ENCODE data around the gene MCM3.

MCM3 gene

GRCh38 chr6:52245425-52245824 is 39.1 kb downstream of the MCM3 start:
- no peak for DNase-seq

- DNase-seq, result no peak
Measured at GRCh38 chr6:52244400-52244799, 40.1 kb downstream of the MCM3 start, which contains the start of gene IL17F. Gene IL17F (minus strand): TSS chr6:52244500. CDS start chr6:52244429, 71 bp downstream.

GRCh38 chr6:52243282-52243893 is 41.2 kb downstream of the MCM3 start:
- no peak for DNase-seq

- no peak for DNase-seq
Measured at GRCh38 chr6:52241819-52242218, 42.7 kb downstream of the MCM3 start.

GRCh38 chr6:52233975-52234823 is 50.3 kb downstream of the MCM3 start:
- peak; percentile 1 for DNase-seq

GRCh38 chr6:52233005-52233404 is 51.5 kb downstream of the MCM3 start:
- DNase-seq, result no peak

GRCh38 chr6:52231406-52232127 is 53.0 kb downstream of the MCM3 start:
- no peak for DNase-seq

GRCh38 chr6:52230685-52231084 is 53.9 kb downstream of the MCM3 start:
- DNase-seq, result no peak

- no peak for DNase-seq
Measured at GRCh38 chr6:52227495-52227894, 57.0 kb downstream of the MCM3 start.

- no peak for DNase-seq
Measured at GRCh38 chr6:52221302-52221701, 63.2 kb downstream of the MCM3 start.

- no peak for DNase-seq
Measured at GRCh38 chr6:52217761-52218160, 66.8 kb downstream of the MCM3 start.

- no peak for DNase-seq
Measured at GRCh38 chr6:52216932-52217575, 67.5 kb downstream of the MCM3 start.

GRCh38 chr6:52215787-52216186 is 68.8 kb downstream of the MCM3 start:
- no peak for DNase-seq
